IPS-18a (cell line): ENCODE data around the gene TEX19.

Experiments
- H3K27ac ChIP-seq: one replicate; pipeline ENCODE4 v1.5.1; 2013; ENCODE audit warnings: low read length
- H3K27me3 ChIP-seq: one replicate; pipeline ENCODE4 v1.6.1; 2013; ENCODE audit warnings: mild to moderate bottlenecking, low read length; ENCODE audit not compliant: control insufficient read depth, insufficient read depth
- H3K36me3 ChIP-seq: one replicate; pipeline ENCODE4 v1.6.1; 2013; ENCODE audit warnings: low read depth, low read length; ENCODE audit not compliant: control insufficient read depth
- H3K4me1 ChIP-seq: one replicate; pipeline ENCODE4 v1.6.1; 2013; ENCODE audit warnings: low read depth, low read length; ENCODE audit not compliant: control insufficient read depth
- H3K4me3 ChIP-seq: one replicate; pipeline ENCODE4 v1.5.1; 2013; ENCODE audit warnings: low read length
- H3K9ac ChIP-seq: one replicate; pipeline ENCODE4 v1.6.1; 2013; ENCODE audit warnings: mild to moderate bottlenecking, low read length, moderate library complexity
- H3K9me3 ChIP-seq: one replicate; pipeline ENCODE4 v1.6.1; 2013; ENCODE audit warnings: low read depth, low read length; ENCODE audit not compliant: control insufficient read depth

The TEX19 gene

DNA sequence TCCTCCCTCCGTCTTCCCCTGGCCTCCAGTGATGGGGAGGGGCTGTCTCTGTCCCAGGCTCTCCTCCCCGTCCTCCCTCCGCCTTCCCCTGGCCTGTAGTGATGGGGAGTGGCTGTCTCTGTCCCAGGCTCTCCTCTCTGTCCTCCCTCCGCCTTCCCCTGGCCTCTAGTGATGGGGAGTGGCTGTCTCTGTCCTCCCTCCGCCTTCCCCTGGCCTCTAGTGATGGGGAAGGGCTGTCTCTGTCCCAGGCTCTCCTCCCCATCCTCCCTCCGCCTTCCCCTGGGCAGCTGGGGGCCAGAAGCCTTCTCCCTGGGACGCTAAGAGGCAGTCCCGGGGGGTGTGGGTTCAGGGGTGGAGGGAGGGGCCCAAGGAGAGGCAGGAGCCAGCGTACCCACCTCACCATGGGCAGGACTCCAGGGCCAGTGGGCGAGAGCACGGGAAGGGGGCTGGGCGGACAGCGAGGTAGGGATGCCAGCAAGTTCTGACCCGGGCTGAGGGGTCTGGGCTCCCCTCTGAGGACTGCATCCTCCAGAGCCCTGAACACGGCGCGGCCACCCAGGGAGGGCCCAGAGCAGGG lies 27.3 kb downstream of the TEX19 start:
- no peak overlapping the region for H3K4me3 ChIP-seq
- H3K4me1 ChIP-seq: peaks cover 3% of the 10 kb centered on the region
- H3K9me3 ChIP-seq: no peaks in the 10 kb centered on the region
- peaks cover 2% of the 10 kb centered on the region for H3K27me3 ChIP-seq
- no peak overlapping the region for H3K9ac ChIP-seq
- H3K36me3 ChIP-seq: no peaks in the 10 kb centered on the region
- H3K27ac ChIP-seq: no peak overlapping the region

DNA sequence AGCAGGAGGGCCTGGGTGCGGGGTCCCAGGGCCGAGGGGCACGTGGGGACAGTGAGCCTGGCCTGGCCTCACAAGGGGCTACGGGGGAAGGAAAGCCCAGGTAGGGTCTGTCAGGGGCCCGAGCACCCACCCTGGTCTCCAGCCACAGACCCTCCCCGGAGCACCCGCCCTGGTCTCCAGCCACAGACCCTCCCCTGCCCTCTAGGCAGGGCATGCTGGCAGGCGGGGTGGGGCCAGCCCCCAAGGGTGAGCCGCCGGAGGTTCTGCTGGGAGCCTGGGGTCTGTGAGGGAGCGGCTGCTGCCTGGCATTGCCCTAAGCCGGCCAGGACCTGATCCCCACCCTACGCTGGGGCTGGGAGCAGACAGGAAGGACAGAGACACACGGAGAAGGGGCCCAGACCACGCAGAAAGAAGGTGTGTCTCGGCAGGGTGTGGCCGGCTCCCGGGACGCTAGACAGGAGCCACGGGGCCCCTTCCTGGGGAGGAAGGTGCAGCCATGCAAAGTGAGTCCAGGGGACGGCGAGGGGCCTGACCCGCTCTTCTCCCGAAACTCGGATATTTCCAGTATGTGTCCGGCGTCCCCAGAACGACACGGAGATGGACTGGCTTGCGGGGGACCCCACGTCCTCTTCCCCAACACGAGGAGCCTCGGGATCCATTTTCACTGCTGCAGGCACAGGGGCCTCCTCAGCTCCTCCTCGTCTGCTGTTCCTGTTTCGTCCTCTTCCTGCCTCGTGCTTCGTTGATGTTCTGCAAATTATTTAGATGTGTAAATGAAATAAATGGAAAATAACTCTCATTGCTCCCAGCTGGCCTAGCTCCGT lies 28.0 kb downstream of the TEX19 start:
- H3K4me1 ChIP-seq: peaks cover 3% of the 10 kb centered on the region
- no peaks in the 10 kb centered on the region for H3K9me3 ChIP-seq
- H3K27me3 ChIP-seq: no peaks in the 10 kb centered on the region
- no peaks in the 10 kb centered on the region for H3K36me3 ChIP-seq
- H3K9ac ChIP-seq: no peak overlapping the region
- H3K27ac ChIP-seq: no peak overlapping the region
- H3K4me3 ChIP-seq: no peak overlapping the region

DNA sequence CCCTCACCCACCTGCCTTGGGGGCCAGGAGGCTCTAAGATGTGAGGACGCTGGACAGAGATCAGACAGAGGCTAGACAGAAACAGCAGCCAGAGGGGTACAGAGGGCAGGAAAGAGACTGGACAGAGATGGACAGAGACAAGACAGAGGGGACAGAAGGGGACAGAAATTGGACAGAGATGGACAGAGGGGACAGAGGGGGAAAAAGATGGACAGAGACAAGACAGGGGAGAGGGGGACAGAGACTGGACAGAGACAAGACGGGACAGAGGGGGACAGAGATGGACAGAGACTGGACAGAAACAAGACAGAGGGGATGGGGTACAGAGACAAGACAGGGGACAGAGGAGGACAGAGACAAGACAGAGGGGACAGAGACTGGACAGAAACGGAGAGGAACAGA lies 28.7 kb downstream of the TEX19 start:
- no peak overlapping the region for H3K27ac ChIP-seq
- H3K9ac ChIP-seq: no peak overlapping the region
- H3K9me3 ChIP-seq: no peaks in the 10 kb centered on the region
- peaks cover 3% of the 10 kb centered on the region for H3K4me1 ChIP-seq
- no peaks in the 10 kb centered on the region for H3K27me3 ChIP-seq
- H3K4me3 ChIP-seq: no peak overlapping the region
- H3K36me3 ChIP-seq: no peaks in the 10 kb centered on the region

DNA sequence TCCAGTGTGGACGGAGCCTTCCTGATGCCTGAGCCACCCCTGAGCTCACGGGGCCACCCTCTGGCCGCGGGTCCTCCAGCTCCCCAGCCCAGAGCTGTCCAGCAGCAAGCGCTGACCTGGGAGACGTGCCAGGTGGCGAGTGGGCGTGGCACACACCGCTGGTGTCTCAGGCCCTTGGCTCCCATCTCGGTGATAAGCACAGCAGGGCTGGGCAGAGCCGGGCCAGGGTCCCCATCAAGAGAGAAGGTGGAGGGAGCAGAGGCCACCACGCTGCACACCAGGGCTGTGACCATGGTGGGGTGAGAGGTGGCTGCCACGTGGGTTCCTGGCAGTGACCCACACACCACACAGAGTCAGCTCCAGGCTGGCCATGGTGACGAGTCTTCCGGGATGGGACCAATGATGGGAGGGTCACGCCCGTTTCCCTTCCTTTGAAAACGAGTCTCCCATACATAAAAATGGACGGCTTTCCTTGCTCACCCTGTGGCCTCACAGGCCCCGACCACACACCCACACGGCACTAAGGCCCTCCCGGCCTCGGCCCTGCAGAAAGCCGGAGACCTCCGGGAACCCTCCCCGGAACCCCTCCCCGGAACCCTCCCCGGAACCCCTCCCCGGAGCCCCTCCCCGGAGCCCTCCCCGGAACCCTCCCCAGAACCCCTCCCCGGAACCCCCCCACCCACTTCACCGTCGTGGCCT lies 29.3 kb downstream of the TEX19 start:
- H3K9ac ChIP-seq: no peak overlapping the region
- H3K4me3 ChIP-seq: no peak overlapping the region

DNA sequence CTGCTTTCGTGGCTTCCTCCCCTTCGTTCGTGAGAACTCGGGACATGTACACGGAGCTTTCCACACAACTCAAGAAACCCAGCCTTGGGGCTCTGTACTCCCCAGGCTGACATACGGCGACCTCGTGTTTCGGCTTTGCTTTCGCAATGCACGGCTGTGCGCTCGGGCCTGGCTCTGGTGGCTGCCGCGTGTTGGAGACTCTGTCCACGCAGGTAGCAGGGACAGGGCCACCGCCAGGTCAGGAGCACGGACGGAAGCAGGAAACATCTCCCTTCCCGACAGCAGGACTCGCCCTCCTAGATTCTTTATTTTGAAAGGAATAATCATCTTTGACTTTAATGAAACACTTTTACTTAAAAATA lies 29.9 kb downstream of the TEX19 start:
- Histone ChIP-seq H3K9ac (no peak overlapping the region), H3K36me3 (no peaks in the 10 kb centered on the region), H3K4me1 (peaks cover 3% of the 10 kb centered on the region)

More for the DNA sequence above, 29.3 kb downstream of the TEX19 start:
- Histone ChIP-seq H3K9me3 (no peaks in the 10 kb centered on the region), H3K27me3 (no peaks in the 10 kb centered on the region), H3K36me3 (no peaks in the 10 kb centered on the region), H3K4me1 (peaks cover 3% of the 10 kb centered on the region), H3K27ac (no peak overlapping the region)

DNA sequence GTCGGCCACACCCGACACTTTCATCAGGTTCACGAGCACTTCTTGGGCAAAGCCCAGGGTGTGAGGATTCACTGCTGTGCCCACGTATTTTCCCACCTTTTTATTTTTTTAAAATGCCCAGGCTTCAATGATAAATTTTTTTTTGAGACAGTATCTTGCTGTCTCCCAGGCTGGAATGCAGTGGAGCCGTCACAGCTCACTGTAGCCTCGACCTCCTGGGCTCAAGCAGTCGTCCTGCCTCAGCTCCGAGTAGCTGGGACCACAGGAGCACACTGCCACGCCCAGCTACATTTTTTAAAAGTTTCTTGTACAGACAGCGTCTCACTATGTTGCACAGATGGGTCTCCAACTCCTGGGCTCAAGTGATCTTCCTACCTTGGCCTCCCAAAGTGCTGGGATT lies 30.3 kb downstream of the TEX19 start:
- Histone ChIP-seq H3K27ac (no peak overlapping the region), H3K4me3 (no peak overlapping the region), H3K4me1 (peaks cover 3% of the 10 kb centered on the region), H3K9me3 (no peaks in the 10 kb centered on the region), H3K36me3 (no peaks in the 10 kb centered on the region), H3K27me3 (no peaks in the 10 kb centered on the region), H3K9ac (no peak overlapping the region)

More for the DNA sequence above, 29.9 kb downstream of the TEX19 start:
- Histone ChIP-seq H3K27me3 (no peaks in the 10 kb centered on the region), H3K9me3 (no peaks in the 10 kb centered on the region), H3K4me3 (no peak overlapping the region), H3K27ac (no peak overlapping the region)

DNA sequence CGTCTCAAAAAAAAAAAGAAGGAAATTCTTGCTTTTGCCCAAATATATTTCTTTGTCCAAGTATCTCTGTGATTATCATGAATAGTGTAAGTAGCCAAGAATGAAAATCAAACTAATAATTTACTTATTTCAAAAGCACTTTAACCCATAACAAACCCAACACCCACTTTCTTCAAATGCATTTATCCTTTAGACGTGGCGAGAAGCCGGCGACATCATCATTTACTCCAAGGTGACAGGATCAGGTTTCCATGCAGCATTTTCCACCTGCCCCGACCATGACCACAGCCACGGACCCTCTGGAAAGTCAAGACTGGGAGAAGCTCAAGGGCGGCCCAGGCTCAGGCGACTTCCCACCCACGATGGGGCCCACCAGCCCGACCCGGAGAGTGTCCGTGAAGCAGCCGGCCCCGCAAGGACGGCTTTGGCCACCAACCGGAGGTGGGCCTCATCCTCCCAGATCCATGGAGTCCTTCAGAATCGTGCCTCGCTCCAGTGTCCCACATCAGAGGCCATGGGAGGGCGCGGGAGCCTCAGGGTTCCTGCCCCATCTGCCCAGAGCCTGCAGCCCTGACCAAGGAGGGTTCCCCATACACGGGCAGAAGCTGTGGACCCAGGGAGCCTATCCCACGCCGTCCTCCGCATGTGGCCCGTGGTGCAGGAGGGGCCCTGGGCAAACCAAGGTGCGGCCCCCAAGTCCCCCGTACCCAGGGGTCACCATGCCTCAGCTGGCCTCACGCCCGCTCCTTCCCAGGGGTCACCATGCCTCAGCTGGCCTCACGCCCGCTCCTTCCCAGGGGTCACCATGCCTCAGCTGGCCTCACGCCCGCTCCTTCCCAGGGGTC lies 31.2 kb downstream of the TEX19 start:
- Histone ChIP-seq H3K9ac (no peak overlapping the region), H3K27me3 (no peaks in the 10 kb centered on the region), H3K36me3 (no peaks in the 10 kb centered on the region), H3K4me3 (no peak overlapping the region), H3K4me1 (peaks cover 3% of the 10 kb centered on the region), H3K27ac (no peak overlapping the region), H3K9me3 (no peaks in the 10 kb centered on the region)

DNA sequence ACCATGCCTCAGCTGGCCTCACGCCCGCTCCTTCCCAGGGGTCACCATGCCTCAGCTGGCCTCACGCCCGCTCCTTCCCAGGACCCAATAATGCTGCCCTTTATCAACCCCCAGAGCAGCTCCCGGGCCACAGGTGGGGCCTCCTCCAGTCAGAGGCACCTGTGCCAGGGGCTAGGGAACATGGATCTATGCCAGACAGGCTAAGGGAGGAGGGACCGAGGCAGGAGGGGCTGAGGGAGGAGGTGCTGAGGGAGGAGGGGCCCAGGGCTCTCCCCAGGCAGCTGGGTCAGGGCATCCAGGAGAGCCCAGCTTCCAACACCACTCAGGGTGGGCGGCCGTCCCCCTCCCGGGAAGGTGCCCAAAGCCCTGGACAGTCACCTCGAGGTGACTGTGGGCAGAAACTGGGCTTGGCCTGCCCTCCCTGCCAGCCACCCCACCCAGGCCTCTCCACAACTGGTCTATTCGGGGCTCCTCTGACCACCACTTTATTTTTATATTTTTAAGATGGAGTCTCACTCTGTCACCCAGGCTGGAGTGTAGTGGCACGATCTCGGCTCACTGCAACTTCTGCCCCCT lies 31.9 kb downstream of the TEX19 start:
- H3K4me1 ChIP-seq: no peaks in the 10 kb centered on the region
- no peaks in the 10 kb centered on the region for H3K9me3 ChIP-seq
- no peak overlapping the region for H3K4me3 ChIP-seq
- H3K36me3 ChIP-seq: no peaks in the 10 kb centered on the region
- no peak overlapping the region for H3K9ac ChIP-seq
- no peak overlapping the region for H3K27ac ChIP-seq
- H3K27me3 ChIP-seq: no peaks in the 10 kb centered on the region

DNA sequence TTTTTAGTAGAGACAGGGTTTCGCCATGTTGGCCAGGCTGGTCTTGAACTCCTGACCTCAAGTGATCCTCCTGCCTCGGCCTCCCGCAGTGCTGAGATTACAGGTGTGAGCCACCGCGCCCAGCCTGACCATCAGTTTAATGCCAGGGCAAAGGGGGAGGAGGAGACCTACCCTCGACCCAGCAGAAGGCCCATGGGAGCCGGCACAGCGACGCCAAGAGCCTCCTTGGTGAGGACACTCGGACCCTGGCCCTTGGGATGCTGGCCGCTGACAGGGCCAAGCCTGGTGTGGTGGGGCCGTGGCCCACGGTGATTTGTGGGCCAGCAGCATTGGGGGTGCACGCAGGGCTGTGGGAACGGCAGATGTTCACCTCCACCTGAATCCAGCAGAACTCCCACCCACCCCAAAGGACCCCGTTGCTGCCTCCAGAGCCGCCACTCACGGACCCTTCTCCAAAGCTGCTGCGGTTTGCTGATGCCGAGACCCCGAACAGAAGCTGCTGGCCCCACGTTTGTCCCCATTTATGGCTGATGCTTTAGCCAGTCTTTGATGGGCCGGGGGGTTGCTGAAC lies 32.5 kb downstream of the TEX19 start:
- Histone ChIP-seq H3K27me3 (no peaks in the 10 kb centered on the region), H3K36me3 (no peaks in the 10 kb centered on the region), H3K9ac (no peak overlapping the region), H3K9me3 (no peaks in the 10 kb centered on the region), H3K4me1 (no peaks in the 10 kb centered on the region), H3K27ac (no peak overlapping the region), H3K4me3 (no peak overlapping the region)

DNA sequence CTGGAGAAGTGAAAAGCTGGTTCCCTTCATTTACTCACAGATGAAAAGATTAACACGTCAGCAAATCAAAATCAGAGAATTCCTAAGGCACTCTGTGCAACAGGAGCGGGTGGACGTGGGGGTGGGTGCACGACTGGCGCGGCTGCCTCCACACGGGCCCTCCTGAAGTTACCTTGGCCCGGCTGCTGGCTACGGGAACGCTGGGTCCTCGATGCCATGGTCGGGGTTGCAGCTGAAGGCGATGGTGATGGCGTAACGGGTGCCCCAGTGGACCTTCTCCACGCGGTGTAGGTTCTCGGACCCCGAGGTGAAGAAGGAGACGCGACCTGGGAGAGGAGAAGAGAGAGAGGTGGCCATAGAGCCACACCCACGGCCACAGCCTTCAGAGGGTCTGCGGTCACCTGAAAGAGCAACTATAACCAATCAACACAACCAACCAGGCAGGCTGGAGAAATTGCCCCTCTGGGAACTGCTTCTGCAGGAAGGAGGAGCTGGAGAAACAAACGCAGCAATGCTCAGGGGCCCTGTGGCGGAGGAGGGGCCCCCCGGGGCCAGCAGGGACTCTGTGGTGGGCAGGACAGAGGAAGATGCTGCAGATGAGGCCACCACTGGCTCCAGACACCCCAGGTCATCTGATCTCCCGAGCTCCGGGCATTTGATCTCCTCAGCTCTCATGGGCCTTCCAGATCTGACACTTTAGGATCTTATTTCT lies 33.3 kb downstream of the TEX19 start:
- no peak overlapping the region for H3K4me3 ChIP-seq
- no peaks in the 10 kb centered on the region for H3K4me1 ChIP-seq
- H3K9me3 ChIP-seq: no peaks in the 10 kb centered on the region
- H3K27me3 ChIP-seq: no peaks in the 10 kb centered on the region
- H3K9ac ChIP-seq: no peak overlapping the region
- no peak overlapping the region for H3K27ac ChIP-seq
- H3K36me3 ChIP-seq: no peaks in the 10 kb centered on the region
